ENCODE data around the gene ZNF626.
A peak's percentile ranks its signal among the peaks of the same experiment; 100 is the strongest.
"Not testable (repeated sequence)": the region's sequence is repeated elsewhere in the genome, so short reads cannot be mapped to it uniquely, and the experiment has no call there.

The ZNF626 gene

GRCh38 chr19:20661150-20661819 lies at the start of gene ZNF626:
Gene ZNF626, minus strand, starts transcription at chr19:20661571. Its CDS starts 125 bp downstream, at chr19:20661446.
- DNase-seq (ENCODE audit: low spot score): peak; percentile 97

GRCh38 chr19:20669263-20669662 lies 7.9 kb upstream of the ZNF626 start:
- DNase-seq (ENCODE audit: low spot score): no peak

GRCh38 chr19:20667281-20667680 lies 5.9 kb upstream of the ZNF626 start:
- no peak for DNase-seq (ENCODE audit: low spot score)

GRCh38 chr19:20664901-20665781 lies 3.8 kb upstream of the ZNF626 start:
- DNase-seq (ENCODE audit: low spot score): no peak

GRCh38 chr19:20664475-20664874 lies 3.1 kb upstream of the ZNF626 start:
- DNase-seq (ENCODE audit: low spot score): not testable (repeated sequence)

GRCh38 chr19:20662421-20663105 lies 1.2 kb upstream of the ZNF626 start:
- no peak for DNase-seq (ENCODE audit: low spot score)

GRCh38 chr19:20660473-20661140 lies 764 bp downstream of the ZNF626 start:
- no peak for DNase-seq (ENCODE audit: low spot score)

- no peak for DNase-seq (ENCODE audit: low spot score)
Observed at GRCh38 chr19:20640545-20640944, 20.8 kb downstream of the ZNF626 start.

GRCh38 chr19:20640023-20640422 lies 21.3 kb downstream of the ZNF626 start:
- DNase-seq (ENCODE audit: low spot score): no peak

- not testable (repeated sequence) for DNase-seq (ENCODE audit: low spot score)
Observed at GRCh38 chr19:20624560-20624959, 36.8 kb downstream of the ZNF626 start.

- no peak for DNase-seq (ENCODE audit: low spot score)
Observed at GRCh38 chr19:20616071-20616470, 45.3 kb downstream of the ZNF626 start.

- DNase-seq (ENCODE audit: low spot score): not testable (repeated sequence)
Observed at GRCh38 chr19:20614971-20615370, 46.4 kb downstream of the ZNF626 start.

- DNase-seq (ENCODE audit: low spot score): no peak
Observed at GRCh38 chr19:20612711-20613316, 48.6 kb downstream of the ZNF626 start.

GRCh38 chr19:20611866-20612265 lies 49.5 kb downstream of the ZNF626 start:
- no peak for DNase-seq (ENCODE audit: low spot score)

- no peak for DNase-seq (ENCODE audit: low spot score)
Observed at GRCh38 chr19:20607943-20608342, 53.4 kb downstream of the ZNF626 start.

All from germinal center (tissue), 1 donor.